Stimulated activated CD4-positive, alpha-beta T cell treated with anti-CD3 and anti-CD28 coated beads, Interleukin-2, amount 100 ng/mL, for 24 hours (primary cell): ENCODE results near the gene DNTT.

Experiments used
- DNase-seq, 2 donors: peaks; one replicate each; pipeline ENCODE4 v3.0.0-alpha.2; 2020

The DNTT gene

GRCh38 chr10:96304230-96304629 lies at the start of gene DNTT:
DNTT (plus strand) TSS chr10:96304434; CDS start chr10:96304498, 64 bp downstream.
- no peak for DNase-seq

GRCh38 chr10:96254976-96255375 lies 49.3 kb upstream of the DNTT start:
- DNase-seq: no peak

GRCh38 chr10:96255549-96256333 lies 48.5 kb upstream of the DNTT start:
- no peak for DNase-seq

- DNase-seq: no peak
Measured at GRCh38 chr10:96257944-96258343, 46.3 kb upstream of the DNTT start.

GRCh38 chr10:96259150-96259549 lies 45.1 kb upstream of the DNTT start:
- no peak for DNase-seq

GRCh38 chr10:96260014-96260413 lies 44.2 kb upstream of the DNTT start:
- no peak for DNase-seq

GRCh38 chr10:96261132-96261531 lies 43.1 kb upstream of the DNTT start:
- no peak for DNase-seq

GRCh38 chr10:96261930-96262329 lies 42.3 kb upstream of the DNTT start:
- DNase-seq: no peak

GRCh38 chr10:96263176-96263575 lies 41.1 kb upstream of the DNTT start:
- DNase-seq: no peak

GRCh38 chr10:96263669-96264068 lies 40.6 kb upstream of the DNTT start:
- DNase-seq: no peak

- DNase-seq: no peak
Measured at GRCh38 chr10:96264938-96265337, 39.3 kb upstream of the DNTT start.

GRCh38 chr10:96266118-96266770 lies 38.0 kb upstream of the DNTT start:
- no peak for DNase-seq

- DNase-seq: no peak
Measured at GRCh38 chr10:96267234-96267705, 37.0 kb upstream of the DNTT start.

GRCh38 chr10:96268341-96268909 lies 35.8 kb upstream of the DNTT start:
- no peak for DNase-seq

GRCh38 chr10:96269438-96270300 lies 34.6 kb upstream of the DNTT start:
- no peak for DNase-seq

- DNase-seq: no peak
Measured at GRCh38 chr10:96270571-96270970, 33.7 kb upstream of the DNTT start.

GRCh38 chr10:96271016-96271815 lies 33.0 kb upstream of the DNTT start, which contains the start of gene BLNK:
BLNK (minus strand) TSS chr10:96271569; CDS start chr10:96271398, 171 bp downstream.
- no peak for DNase-seq

- no peak for DNase-seq
Measured at GRCh38 chr10:96272316-96273280, 31.6 kb upstream of the DNTT start.

- no peak for DNase-seq
Measured at GRCh38 chr10:96275685-96276418, 28.4 kb upstream of the DNTT start.

- DNase-seq: no peak
Measured at GRCh38 chr10:96276426-96276825, 27.8 kb upstream of the DNTT start.
